Peyer's patch (tissue), 4 donors: ENCODE results near the gene BCR.

Source experiments
- POLR2A ChIP-seq, 2 donors: fragments of 450-650 bp; IDR thresholded peaks; one replicate each; pipeline ENCODE4 v1.5.1; 2017; ENCODE audit warnings: antibody characterized with exemption in 2 of 2, mild to moderate bottlenecking in 2 of 2, moderate library complexity in 2 of 2
- TF ChIP-seq, protein P1 (sequence below), 6 experiments: fragments of 450-650 bp in 4 of 6; fragments of 200-600 bp in 2 of 6; sonication (generic) in 1 of 6; IDR thresholded peaks; one replicate each; pipeline ENCODE4 v1.5.1; 2017 to 2019; ENCODE audit warnings: antibody characterized with exemption in 6 of 6, mild to moderate bottlenecking in 3 of 6, moderate library complexity in 1 of 6

DNA sequence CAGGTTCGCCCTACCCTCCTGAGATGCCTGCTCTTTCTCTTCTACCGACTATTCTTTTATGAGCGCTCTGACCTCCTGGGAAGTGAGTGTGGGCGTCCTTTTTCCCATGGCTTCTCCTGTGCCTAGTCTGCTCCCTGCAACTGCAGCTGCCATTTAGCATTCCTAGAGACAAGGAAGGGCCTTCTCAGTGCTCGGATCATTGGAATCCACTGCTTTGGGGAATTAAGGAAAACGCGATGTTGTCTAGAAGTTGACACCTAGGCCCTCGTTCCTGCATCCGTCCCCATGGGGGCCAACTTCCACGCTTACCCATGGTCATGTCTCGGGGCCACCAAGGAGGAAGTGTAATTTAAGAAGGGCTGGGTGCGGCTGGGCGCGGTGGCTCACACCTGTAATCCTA, 95.4 kb downstream of the BCR start:
- no peak for TF ChIP-seq POLR2A (IDR thresholded peaks at IDR 0.05)
- TF ChIP-seq, protein P1, sequence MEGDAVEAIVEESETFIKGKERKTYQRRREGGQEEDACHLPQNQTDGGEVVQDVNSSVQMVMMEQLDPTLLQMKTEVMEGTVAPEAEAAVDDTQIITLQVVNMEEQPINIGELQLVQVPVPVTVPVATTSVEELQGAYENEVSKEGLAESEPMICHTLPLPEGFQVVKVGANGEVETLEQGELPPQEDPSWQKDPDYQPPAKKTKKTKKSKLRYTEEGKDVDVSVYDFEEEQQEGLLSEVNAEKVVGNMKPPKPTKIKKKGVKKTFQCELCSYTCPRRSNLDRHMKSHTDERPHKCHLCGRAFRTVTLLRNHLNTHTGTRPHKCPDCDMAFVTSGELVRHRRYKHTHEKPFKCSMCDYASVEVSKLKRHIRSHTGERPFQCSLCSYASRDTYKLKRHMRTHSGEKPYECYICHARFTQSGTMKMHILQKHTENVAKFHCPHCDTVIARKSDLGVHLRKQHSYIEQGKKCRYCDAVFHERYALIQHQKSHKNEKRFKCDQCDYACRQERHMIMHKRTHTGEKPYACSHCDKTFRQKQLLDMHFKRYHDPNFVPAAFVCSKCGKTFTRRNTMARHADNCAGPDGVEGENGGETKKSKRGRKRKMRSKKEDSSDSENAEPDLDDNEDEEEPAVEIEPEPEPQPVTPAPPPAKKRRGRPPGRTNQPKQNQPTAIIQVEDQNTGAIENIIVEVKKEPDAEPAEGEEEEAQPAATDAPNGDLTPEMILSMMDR (IDR thresholded peaks at IDR 0.05), result no peak
